Measurements from ENCODE around the gene DCP1B.
A peak's percentile ranks its signal among the peaks of the same experiment; 100 is the strongest.

Gene DCP1B
- total RNA-seq: 11.8 reads per million, percentile 35 among the genes with 10 or more reads in this experiment

GRCh38 chr12:2004113-2004929 lies at the start of gene DCP1B:
DCP1B (minus strand) TSS chr12:2004457; CDS start chr12:2004431, 26 bp downstream.
- DNase-seq: peak; percentile 84

GRCh38 chr12:2053691-2054090 lies 49.4 kb upstream of the DCP1B start:
- DNase-seq: no peak

GRCh38 chr12:2052826-2053678 lies 48.8 kb upstream of the DCP1B start, which contains the start of gene CACNA1C:
CACNA1C (plus strand) TSS chr12:2052987; CDS start chr12:2053563, 576 bp downstream.
- DNase-seq: no peak

GRCh38 chr12:2051700-2052621 lies 47.7 kb upstream of the DCP1B start:
- DNase-seq: no peak

- no peak for DNase-seq
Observed at GRCh38 chr12:2049604-2050540, 45.6 kb upstream of the DCP1B start.

GRCh38 chr12:2047752-2048151 lies 43.5 kb upstream of the DCP1B start:
- no peak for DNase-seq

- no peak for DNase-seq
Observed at GRCh38 chr12:2046957-2047356, 42.7 kb upstream of the DCP1B start.

GRCh38 chr12:2044165-2044564 lies 39.9 kb upstream of the DCP1B start:
- no peak for DNase-seq

GRCh38 chr12:2043054-2043453 lies 38.8 kb upstream of the DCP1B start:
- no peak for DNase-seq

- no peak for DNase-seq
Observed at GRCh38 chr12:2039034-2039433, 34.8 kb upstream of the DCP1B start.

GRCh38 chr12:2035431-2036055 lies 31.3 kb upstream of the DCP1B start:
- no peak for DNase-seq

GRCh38 chr12:2034633-2035430 lies 30.6 kb upstream of the DCP1B start:
- DNase-seq: peak; percentile 75

- no peak for DNase-seq
Observed at GRCh38 chr12:2032506-2032905, 28.2 kb upstream of the DCP1B start.

- no peak for DNase-seq
Observed at GRCh38 chr12:2029851-2030250, 25.6 kb upstream of the DCP1B start.

GRCh38 chr12:2027351-2027750 lies 23.1 kb upstream of the DCP1B start:
- no peak for DNase-seq

- DNase-seq: no peak
Observed at GRCh38 chr12:2023365-2023764, 19.1 kb upstream of the DCP1B start.

- DNase-seq: no peak
Observed at GRCh38 chr12:2020511-2020910, 16.3 kb upstream of the DCP1B start.

- no peak for DNase-seq
Observed at GRCh38 chr12:2019126-2019525, 14.9 kb upstream of the DCP1B start.

GRCh38 chr12:2018391-2018790 lies 14.1 kb upstream of the DCP1B start:
- DNase-seq: no peak
